ENCODE measurements around the gene NOC2L.

DNA sequence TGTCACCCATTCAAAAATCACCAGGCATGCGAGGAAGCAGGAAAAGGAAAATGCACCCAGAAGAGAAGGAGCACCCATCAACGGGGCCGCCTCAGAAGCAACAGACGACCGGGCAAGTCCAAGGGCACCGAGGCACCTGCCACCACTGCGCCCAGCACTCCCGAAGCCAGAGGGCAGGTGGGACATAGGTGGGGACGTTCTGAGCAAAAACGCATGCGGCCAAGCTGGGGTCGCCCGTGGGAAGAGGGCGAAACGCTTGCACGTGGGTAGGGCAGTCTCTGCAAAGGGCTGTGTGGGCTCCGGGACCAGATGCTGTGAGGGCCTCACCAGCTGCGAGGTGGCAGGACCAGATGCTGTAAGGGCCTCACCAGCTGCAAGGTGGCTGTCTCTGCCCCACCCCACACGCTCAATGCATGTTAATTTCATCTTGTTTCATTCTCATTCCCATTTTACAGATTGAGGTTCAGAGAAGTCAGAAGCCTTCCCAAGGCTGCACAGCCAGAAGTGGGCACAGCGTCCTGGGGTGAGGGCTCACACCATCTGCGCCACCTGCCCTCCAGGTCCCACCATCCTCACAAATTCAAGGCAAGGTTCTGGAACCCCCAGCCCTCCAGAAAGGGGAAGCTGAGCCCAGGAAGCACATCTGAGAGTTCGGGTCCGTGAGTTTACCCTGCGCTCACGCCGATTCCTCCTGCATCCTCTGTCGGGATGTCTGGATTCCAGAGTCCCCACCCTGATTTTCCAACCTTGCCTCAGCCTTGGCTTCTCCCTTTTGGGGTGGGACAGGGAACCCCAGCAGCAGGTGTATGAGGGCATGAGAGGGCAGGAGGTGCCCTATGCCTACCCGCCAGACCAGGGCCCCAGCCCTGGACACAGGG, 43.5 kb downstream of the NOC2L start:
- TF ChIP-seq YY1 (IDR thresholded peaks at IDR 0.05; ENCODE audit: low read depth): no peak
- TF ChIP-seq, protein P1, sequence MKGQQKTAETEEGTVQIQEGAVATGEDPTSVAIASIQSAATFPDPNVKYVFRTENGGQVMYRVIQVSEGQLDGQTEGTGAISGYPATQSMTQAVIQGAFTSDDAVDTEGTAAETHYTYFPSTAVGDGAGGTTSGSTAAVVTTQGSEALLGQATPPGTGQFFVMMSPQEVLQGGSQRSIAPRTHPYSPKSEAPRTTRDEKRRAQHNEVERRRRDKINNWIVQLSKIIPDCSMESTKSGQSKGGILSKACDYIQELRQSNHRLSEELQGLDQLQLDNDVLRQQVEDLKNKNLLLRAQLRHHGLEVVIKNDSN (IDR thresholded peaks at IDR 0.05): no peak
